T-helper 1 cell treated with Interleukin-12 subunit alpha and Interleukin-12 subunit beta and Interleukin-4 antibody, amounts not matched to agents 30 ng/mL and 1 ng/mL, for 36 hours (primary cell): ENCODE data around the gene B4GALT3. TPM values are rescaled to one million over a fixed set of nuclear protein-coding genes. Genes with fewer than 3 reads are reported as not detected.

ENCODE experiments used
- intact Hi-C: fragments of 100-400 bp; cut with micrococcal nuclease; formaldehyde crosslinking; loops from one replicate; pipeline ENCODE4 v1.15.1; 2024
- total RNA-seq: library from RNA; stranded (reverse); gene quantifications from 2 replicates; pipeline ENCODE4 v1.2.3, GENCODE V29; 2022

Gene B4GALT3
- 56.3 and 58.4 TPM in 2 replicates for total RNA-seq

- intact Hi-C loops, result loop anchor here (1.0 to 2.0 kb wide), 8 partner anchors 10 to 58 kb away; partner anchors contain the start of genes DEDD, PPOX, UFC1 and USP21
These were observed at the start of gene B4GALT3 for GRCh38 chr1:161177112-161177935. TSS of gene B4GALT3 (minus strand) at chr1:161177507. CDS start at chr1:161176060, 1,447 bp downstream.

- intact Hi-C loops, result loop anchor here (1.0 to 10.0 kb wide), 11 partner anchors 32 to 1129 kb away; partner anchors contain the start of genes CD48, DEDD, IGSF8 and PCP4L1
These were observed 49.5 kb upstream of the B4GALT3 start for GRCh38 chr1:161226759-161227158.

GRCh38 chr1:161226320-161226711 is 49.0 kb upstream of the B4GALT3 start:
- intact Hi-C loops, result loop anchor here (2.0 to 10.0 kb wide), 6 partner anchors 164 to 1129 kb away; partner anchors contain the start of genes CD48, IGSF8 and USF1

GRCh38 chr1:161225534-161226319 is 48.4 kb upstream of the B4GALT3 start, which contains the start of gene TOMM40L:
TSS of gene TOMM40L (plus strand) at chr1:161226060. CDS start at chr1:161226490, 430 bp downstream.
- intact Hi-C loops, result loop anchor here (1.0 to 10.0 kb wide), 16 partner anchors 15 to 1128 kb away; partner anchors contain the start of genes B4GALT3, CD48, DCAF8 and IGSF8

GRCh38 chr1:161225178-161225533 is 47.8 kb upstream of the B4GALT3 start:
- intact Hi-C loops, result loop anchor here (1.0 to 10.0 kb wide), 15 partner anchors 15 to 1128 kb away; partner anchors contain the start of genes B4GALT3, CD48, DCAF8 and IGSF8

- intact Hi-C loops, result loop anchor here (1.0 to 10.0 kb wide), 15 partner anchors 14 to 1127 kb away; partner anchors contain the start of genes B4GALT3, CD48, DCAF8 and IGSF8
These were observed 47.4 kb upstream of the B4GALT3 start for GRCh38 chr1:161224695-161225087.

GRCh38 chr1:161223805-161224694 is 46.7 kb upstream of the B4GALT3 start:
- intact Hi-C loops, result loop anchor here (2.0 to 10.0 kb wide), 2 partner anchors 311 to 961 kb away; partner anchors contain the start of gene DCAF8

- intact Hi-C loops, result loop anchor here (10.0 kb wide), 1 partner anchor 312 kb away; no protein-coding TSS in a partner anchor
These were observed 45.1 kb upstream of the B4GALT3 start for GRCh38 chr1:161222175-161223019.

- intact Hi-C loops, result loop anchor here (10.0 kb wide), 1 partner anchor 315 kb away; no protein-coding TSS in a partner anchor
These were observed 42.7 kb upstream of the B4GALT3 start for GRCh38 chr1:161220002-161220401.

GRCh38 chr1:161219078-161219892 is 42.0 kb upstream of the B4GALT3 start:
- intact Hi-C loops, result no loop called here

- intact Hi-C loops, result no loop called here
These were observed 41.2 kb upstream of the B4GALT3 start for GRCh38 chr1:161218301-161219077.

- intact Hi-C loops, result no loop called here
These were observed 40.5 kb upstream of the B4GALT3 start for GRCh38 chr1:161217831-161218230.

- intact Hi-C loops, result no loop called here
These were observed 39.8 kb upstream of the B4GALT3 start for GRCh38 chr1:161216945-161217712.

GRCh38 chr1:161215076-161215475 is 37.8 kb upstream of the B4GALT3 start, which contains the start of gene FCER1G:
TSS of gene FCER1G (plus strand) at chr1:161215295. CDS start at chr1:161215322, 27 bp downstream.
- intact Hi-C loops, result no loop called here

GRCh38 chr1:161214369-161214768 is 37.1 kb upstream of the B4GALT3 start:
- intact Hi-C loops, result no loop called here

- intact Hi-C loops, result loop anchor here (1.0 to 2.0 kb wide), 2 partner anchors 15 to 17 kb away; no protein-coding TSS in a partner anchor
These were observed 32.6 kb upstream of the B4GALT3 start for GRCh38 chr1:161209790-161210409.
